Testis (tissue), 3 donors: Measurements from ENCODE around the gene LAMB2. TPM values are rescaled to one million over a fixed set of nuclear protein-coding genes. Genes with fewer than 3 reads are reported as not detected.
A peak's percentile ranks its signal among the peaks of the same experiment; 100 is the strongest.

Experiments
- DNase-seq: peaks from one replicate; pipeline ENCODE4 v3.0.0-alpha.2; 2019
- H3K27ac ChIP-seq, 2 donors: fragments of 200-600 bp; sonication (generic); one replicate each; pipeline ENCODE4 v1.5.1; 2019
- H3K27me3 ChIP-seq: fragments of 200-600 bp; sonication (generic); one replicate; pipeline ENCODE4 v1.5.1; 2019
- H3K36me3 ChIP-seq: fragments of 200-600 bp; sonication (generic); one replicate; pipeline ENCODE4 v1.5.1; 2017; ENCODE audit warnings: low read depth; ENCODE audit errors: missing control alignments
- H3K4me1 ChIP-seq: fragments of 200-600 bp; sonication (generic); one replicate; pipeline ENCODE4 v1.5.1; 2019
- H3K4me3 ChIP-seq, 2 donors: fragments of 200-600 bp; sonication (generic); one replicate each; pipeline ENCODE4 v1.5.1; 2017 to 2019
- H3K9me3 ChIP-seq: fragments of 200-600 bp; sonication (generic); one replicate; pipeline ENCODE4 v1.5.1; 2017
- POLR2A ChIP-seq: fragments of 450-650 bp; IDR thresholded peaks from one replicate; pipeline ENCODE4 v1.6.1; 2017; ENCODE audit warnings: antibody characterized with exemption, mild to moderate bottlenecking, moderate library complexity
- WGBS, 2 donors: methylation state at CpG; one replicate each; pipeline ENCODE4 v1.1.5; 2018; 5-methylcytosine and 5-hydroxymethylcytosine counted together
- intact Hi-C: fragments of 100-400 bp; cut with DNase I; formaldehyde crosslinking; loops from one replicate; pipeline ENCODE4 v1.15.1; 2023; ENCODE audit warnings: low total_unique reads
- polyA plus RNA-seq: library from polyadenylated mRNA; stranded (reverse); fragments of 350-450 nt; fragmentation: Illumina TruSeq; extraction: RNeasy Lipid Tissue Mini Kit (QIAGEN cat#74804); gene quantifications from one replicate; pipeline ENCODE4 v1.2.3, GENCODE V29; 2014; ENCODE audit warnings: low read depth, low replicate concordance; ENCODE audit not compliant: insufficient read depth
- total RNA-seq, 2 donors: library from RNA; depleted of rRNA; stranded (reverse); fragments of >200 nt; gene quantifications; one replicate each; pipeline ENCODE4 v1.2.3, GENCODE V29; 2016
- TF ChIP-seq, protein P1 (sequence below), 3 experiments: fragments of 450-650 bp in 2 of 3; fragments of 200-600 bp in 1 of 3; sonication (generic) in 1 of 3; IDR thresholded peaks; one replicate each; pipeline ENCODE4 v1.5.1; 2016 to 2019; ENCODE audit warnings: antibody characterized with exemption in 3 of 3, mild to moderate bottlenecking in 2 of 3, moderate library complexity in 1 of 3

Gene LAMB2
- total and polyA plus RNA-seq, 3 donors from 2014 or later, result 276 to 503 (median 336) TPM

DNA sequence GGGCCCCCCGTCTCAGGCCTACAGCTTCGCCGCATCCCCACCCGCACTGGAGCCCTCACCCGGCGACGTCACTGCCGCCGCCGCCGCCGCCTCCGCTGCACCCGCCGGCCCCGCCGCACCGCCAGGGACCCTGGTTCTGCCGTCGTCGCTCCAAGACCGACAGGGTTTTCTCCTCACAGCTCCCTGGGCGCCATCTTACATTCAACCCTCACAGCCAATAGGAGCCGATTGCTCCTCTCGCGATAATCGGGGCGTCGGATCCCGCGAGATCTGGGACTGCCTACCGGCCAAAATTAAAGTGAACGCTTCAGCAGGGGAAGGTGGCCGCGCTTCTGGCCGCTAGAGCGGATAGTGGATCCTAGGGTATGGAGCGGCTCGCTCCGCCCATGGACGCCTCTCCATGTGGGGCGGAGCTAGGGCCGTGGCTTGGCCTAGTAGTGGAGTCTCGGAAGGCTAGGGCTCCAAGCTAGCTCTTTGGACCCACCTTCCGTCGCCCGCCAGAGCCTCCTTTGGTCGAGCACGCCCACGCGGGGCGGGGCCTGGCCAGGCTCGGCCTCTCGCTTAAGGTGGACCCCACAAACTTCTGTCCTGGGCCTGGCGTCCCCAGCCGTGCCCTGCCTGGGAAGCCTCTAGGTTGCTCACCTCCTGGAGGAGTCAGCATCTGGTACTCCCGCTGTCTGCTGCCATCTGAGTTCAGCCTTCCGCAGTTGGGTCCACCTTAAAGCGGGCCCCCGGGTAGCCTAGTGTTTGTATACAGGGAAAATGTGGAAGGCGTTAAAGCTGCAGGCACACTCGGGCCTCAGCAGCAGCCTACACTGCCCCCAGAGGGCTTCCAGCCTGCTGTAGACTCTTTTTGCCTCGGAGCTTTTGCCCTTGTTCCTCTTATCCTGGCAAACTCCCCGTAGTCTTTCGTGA is 38.7 kb downstream of the LAMB2 start, which contains the start of gene QRICH1:
TSS of gene QRICH1 (minus strand) at position 219 of the 915 bp plus-strand sequence. CDS start 17,054 bp downstream, outside the sequence.
- intact Hi-C loops, result loop anchor here (10.0 kb wide), 1 partner anchor 69 kb away; the partner anchor contains the start of genes IMPDH2 and NDUFAF3
- DNase-seq, result peak; percentile 97
- Histone ChIP-seq H3K9me3 (no peaks in the 10 kb centered on the region), H3K27me3 (no peaks in the 10 kb centered on the region), H3K4me3 (peak within 1 kb of the TSS; percentile 99 to 100), H3K27ac (peak within 1 kb of the TSS; percentile 98), H3K4me1 (peaks cover 24% of the 10 kb centered on the region), H3K36me3 (no peaks in the 10 kb centered on the region)
- 0 to 3% methylated on average over 8 to 63 of the region's 65 CpGs for WGBS, 2 donors
- TF ChIP-seq, protein P1, sequence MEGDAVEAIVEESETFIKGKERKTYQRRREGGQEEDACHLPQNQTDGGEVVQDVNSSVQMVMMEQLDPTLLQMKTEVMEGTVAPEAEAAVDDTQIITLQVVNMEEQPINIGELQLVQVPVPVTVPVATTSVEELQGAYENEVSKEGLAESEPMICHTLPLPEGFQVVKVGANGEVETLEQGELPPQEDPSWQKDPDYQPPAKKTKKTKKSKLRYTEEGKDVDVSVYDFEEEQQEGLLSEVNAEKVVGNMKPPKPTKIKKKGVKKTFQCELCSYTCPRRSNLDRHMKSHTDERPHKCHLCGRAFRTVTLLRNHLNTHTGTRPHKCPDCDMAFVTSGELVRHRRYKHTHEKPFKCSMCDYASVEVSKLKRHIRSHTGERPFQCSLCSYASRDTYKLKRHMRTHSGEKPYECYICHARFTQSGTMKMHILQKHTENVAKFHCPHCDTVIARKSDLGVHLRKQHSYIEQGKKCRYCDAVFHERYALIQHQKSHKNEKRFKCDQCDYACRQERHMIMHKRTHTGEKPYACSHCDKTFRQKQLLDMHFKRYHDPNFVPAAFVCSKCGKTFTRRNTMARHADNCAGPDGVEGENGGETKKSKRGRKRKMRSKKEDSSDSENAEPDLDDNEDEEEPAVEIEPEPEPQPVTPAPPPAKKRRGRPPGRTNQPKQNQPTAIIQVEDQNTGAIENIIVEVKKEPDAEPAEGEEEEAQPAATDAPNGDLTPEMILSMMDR (IDR thresholded peaks at IDR 0.05), result peak in 2 of 3 experiments; percentile 49 to 50
- peak; percentile 36 for TF ChIP-seq POLR2A

DNA sequence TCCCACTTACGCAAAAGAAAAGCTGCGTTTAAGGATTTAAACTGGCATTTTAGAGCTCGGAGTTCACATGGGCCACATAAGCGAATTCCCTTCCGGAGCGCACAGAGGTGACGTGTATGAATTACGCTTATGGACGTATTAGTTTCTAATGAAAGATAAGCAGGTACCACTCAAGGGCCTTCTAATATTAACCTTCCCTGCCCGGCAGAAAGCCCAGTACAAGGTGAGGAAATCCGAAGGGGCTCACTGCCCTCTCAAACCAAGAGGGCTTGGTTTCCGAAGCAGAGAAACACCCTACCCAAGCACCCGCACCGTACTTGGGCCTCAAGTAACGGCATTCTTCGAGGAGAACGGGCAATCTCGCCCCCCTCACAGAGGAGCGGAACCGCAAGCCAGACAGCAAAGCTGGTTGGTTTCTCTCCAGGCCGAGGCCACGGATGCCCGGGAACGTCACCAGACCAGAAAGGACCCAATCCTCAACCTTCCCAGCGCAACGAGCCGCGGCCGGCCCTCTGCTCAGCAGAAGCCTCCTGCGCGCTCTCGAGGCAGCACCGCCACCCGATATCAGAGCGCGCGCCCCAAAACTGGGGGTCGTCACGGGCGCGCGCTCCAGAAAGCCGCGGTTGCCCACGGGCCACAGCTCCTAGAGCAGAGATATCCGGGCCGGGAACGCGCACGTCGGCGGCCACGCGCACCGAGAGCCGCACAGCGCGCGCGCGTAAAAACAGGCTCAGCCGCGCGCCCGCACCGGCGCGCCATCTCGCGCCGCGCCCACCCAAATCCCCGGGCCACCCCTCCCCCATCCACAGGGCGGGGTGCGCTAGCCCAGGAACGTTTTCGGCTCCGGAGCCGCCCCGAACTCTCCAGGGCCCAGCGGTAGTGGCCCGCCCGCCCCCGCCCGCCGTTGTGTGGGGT is 39.7 kb downstream of the LAMB2 start:
- no peaks in the 10 kb centered on the region for H3K36me3 ChIP-seq
- H3K27ac ChIP-seq, result peak overlapping the region; percentile 98
- H3K4me1 ChIP-seq, result peaks cover 25% of the 10 kb centered on the region
- intact Hi-C loops, result loop anchor here (10.0 kb wide), 1 partner anchor 68 kb away; the partner anchor contains the start of genes IMPDH2 and NDUFAF3
- no peaks in the 10 kb centered on the region for H3K9me3 ChIP-seq
- peak; percentile 93 for DNase-seq
- TF ChIP-seq, protein P1 (IDR thresholded peaks at IDR 0.05), result no peak
- TF ChIP-seq POLR2A, result no peak
- 0 to 1% methylated on average over 19 to 44 of the region's 86 CpGs for WGBS, 2 donors
- H3K27me3 ChIP-seq, result no peaks in the 10 kb centered on the region
- H3K4me3 ChIP-seq, result peak overlapping the region; percentile 99 to 100

DNA sequence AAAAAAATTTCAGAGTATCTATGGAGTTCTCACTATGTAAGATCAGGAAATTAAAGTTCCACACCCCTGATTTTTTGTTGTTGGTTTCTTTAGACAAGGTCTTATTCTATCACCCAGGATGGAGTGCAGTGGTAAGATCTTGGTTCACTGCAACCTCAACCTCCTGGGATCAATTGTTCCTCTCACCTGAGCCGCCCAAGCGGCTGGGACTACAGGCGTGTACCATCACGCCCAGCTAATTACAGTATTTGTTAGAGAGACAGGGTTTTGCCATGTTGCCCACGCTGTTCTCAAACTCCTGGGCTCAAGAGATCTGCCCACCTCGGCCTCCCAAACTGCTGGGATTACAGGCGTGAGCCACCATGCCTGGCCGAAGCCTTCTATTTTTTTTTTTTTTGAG is 51.4 kb downstream of the LAMB2 start:
- TF ChIP-seq, protein P1 (IDR thresholded peaks at IDR 0.05), result no peak
- no peak for TF ChIP-seq POLR2A
- intact Hi-C loops, result no loop called here
- no peak overlapping the region for H3K4me3 ChIP-seq
- no peak for DNase-seq
- H3K9me3 ChIP-seq, result no peaks in the 10 kb centered on the region
- WGBS, 2 donors, result 91 to 96% methylated on average over 8 of the region's 8 CpGs
- no peaks in the 10 kb centered on the region for H3K36me3 ChIP-seq
- H3K27me3 ChIP-seq, result no peaks in the 10 kb centered on the region
- H3K4me1 ChIP-seq, result no peaks in the 10 kb centered on the region
- no peak overlapping the region for H3K27ac ChIP-seq

DNA sequence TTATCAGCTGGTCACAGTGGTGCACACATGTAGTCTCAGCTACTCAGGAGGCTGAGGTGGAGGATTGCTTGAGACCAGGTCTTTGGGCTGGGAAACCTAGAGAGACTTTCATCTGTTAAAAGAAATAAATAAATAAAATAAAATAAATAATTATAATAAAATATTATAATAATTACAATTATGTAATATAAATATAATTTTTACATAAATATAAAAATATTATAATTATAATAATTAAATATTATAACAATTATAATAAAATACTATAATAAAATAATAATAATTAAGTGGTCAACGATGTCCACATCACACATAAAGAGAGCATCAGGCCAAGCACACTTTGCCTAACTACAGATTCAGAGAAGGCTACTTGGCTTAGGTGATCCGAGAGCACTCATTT is 53.6 kb downstream of the LAMB2 start:
- DNase-seq, result no peak
- H3K27ac ChIP-seq, result no peak overlapping the region
- no peaks in the 10 kb centered on the region for H3K4me1 ChIP-seq
- no peaks in the 10 kb centered on the region for H3K9me3 ChIP-seq
- intact Hi-C loops, result no loop called here
- TF ChIP-seq, protein P1 (IDR thresholded peaks at IDR 0.05), result no peak
- no peak for TF ChIP-seq POLR2A
- no peak overlapping the region for H3K4me3 ChIP-seq
- H3K36me3 ChIP-seq, result no peaks in the 10 kb centered on the region
- no peaks in the 10 kb centered on the region for H3K27me3 ChIP-seq
- 69 to 82% methylated on average over 2 of the region's 2 CpGs for WGBS, 2 donors
